Gastroesophageal sphincter (tissue), 4 donors: ENCODE results near the gene CHST11. TPM values are rescaled to one million over a fixed set of nuclear protein-coding genes. Genes with fewer than 3 reads are reported as not detected.

Experiments
- ATAC-seq: fragments of 150-250 bp; one replicate; pipeline ENCODE4 v1.9.1; 2016; ENCODE audit warnings: mild to moderate bottlenecking, moderate library complexity
- H3K27ac ChIP-seq, 4 donors: fragments of 200-600 bp; sonication (generic) in 3 of 4; 1 replicate in 3 of 4; 2 replicates in 1 of 4; pipeline ENCODE4 v1.5.1; 2016 to 2019
- H3K27me3 ChIP-seq: fragments of 200-600 bp; sonication (generic); one replicate; pipeline ENCODE4 v1.5.1; 2019
- H3K36me3 ChIP-seq, 2 donors: fragments of 200-600 bp; sonication (generic); one replicate each; pipeline ENCODE4 v1.5.1; 2019; ENCODE audit warnings: control low read depth in 1 of 2
- H3K4me1 ChIP-seq, 3 donors: fragments of 200-600 bp; sonication (generic); 1 replicate in 2 of 3; 2 replicates in 1 of 3; pipeline ENCODE4 v1.5.1; 2016 to 2019; ENCODE audit warnings: control low read depth in 2 of 3
- H3K4me3 ChIP-seq, 2 donors: fragments of 200-600 bp; sonication (generic); one replicate each; pipeline ENCODE4 v1.5.1; 2019; ENCODE audit warnings: mild to moderate bottlenecking in 1 of 2, moderate library complexity in 1 of 2
- H3K9me3 ChIP-seq, 3 donors: fragments of 200-600 bp; sonication (generic); one replicate each; pipeline ENCODE4 v1.5.1; 2017 to 2019; ENCODE audit warnings: control low read depth in 2 of 3
- CTCF ChIP-seq, 4 experiments: fragments of 200-600 bp in 2 of 4; fragments of 450-650 bp in 2 of 4; sonication (generic) in 1 of 4; IDR thresholded peaks; one replicate each; pipeline ENCODE4 v1.5.1; 2017 to 2019; ENCODE audit warnings: antibody characterized with exemption in 4 of 4, mild to moderate bottlenecking in 2 of 4, moderate library complexity in 2 of 4
- EP300 ChIP-seq: sonication (generic); formaldehyde crosslinking; IDR thresholded peaks from one replicate; pipeline ENCODE4 v1.6.1; 2017; ENCODE audit warnings: antibody characterized with exemption, mild to moderate bottlenecking
- POLR2A ChIP-seq, 2 donors: fragments of 450-650 bp; IDR thresholded peaks; one replicate each; pipeline ENCODE4 v1.6.1; 2017; ENCODE audit warnings: antibody characterized with exemption in 2 of 2, mild to moderate bottlenecking in 2 of 2, moderate library complexity in 1 of 2
- POLR2AphosphoS5 ChIP-seq: sonication (generic); formaldehyde crosslinking; IDR thresholded peaks from one replicate; pipeline ENCODE4 v1.6.1; 2017; ENCODE audit warnings: antibody characterized with exemption
- WGBS, 2 donors: methylation state at CpG; one replicate each; pipeline ENCODE4 v1.1.5; 2018; ENCODE audit warnings: low coverage in 1 of 2; 5-methylcytosine and 5-hydroxymethylcytosine counted together
- total RNA-seq, 4 donors: library from RNA; depleted of rRNA; stranded (reverse); fragments of >200 nt; gene quantifications; one replicate each; pipeline ENCODE4 v1.1.0, GENCODE V29; 2016

Gene CHST11
- total RNA-seq, 4 donors from 2014 or later = 4.3 to 15.6 (median 11.0) TPM

- H3K9me3 ChIP-seq = no peaks in the 10 kb centered on the region
- no peak for ATAC-seq
Observed at GRCh38 chr12:104600790-104601739, 144.3 kb downstream of the CHST11 start.

GRCh38 chr12:104602406-104602805 is 145.7 kb downstream of the CHST11 start:
- no peak overlapping the region for H3K27ac ChIP-seq
- TF ChIP-seq CTCF (IDR thresholded peaks at IDR 0.05) (no peak), POLR2AphosphoS5 (no peak), POLR2A (IDR thresholded peaks at IDR 0.05) (no peak), EP300 (no peak)
- H3K36me3 ChIP-seq = no peaks in the 10 kb centered on the region
- WGBS, 2 donors = 95 to 100% methylated on average over 5 to 6 of the region's 6 CpGs
- H3K4me1 ChIP-seq = peaks cover 0 to 57% (median 3%) of the 10 kb centered on the region in 3 donors
- ATAC-seq = no peak
- no peaks in the 10 kb centered on the region for H3K27me3 ChIP-seq
- H3K9me3 ChIP-seq = no peaks in the 10 kb centered on the region
- no peak overlapping the region for H3K4me3 ChIP-seq

More at GRCh38 chr12:104600790-104601739, 144.3 kb downstream of the CHST11 start:
- TF ChIP-seq POLR2A (IDR thresholded peaks at IDR 0.05) (no peak), CTCF (IDR thresholded peaks at IDR 0.05) (no peak), POLR2AphosphoS5 (peak; percentile 7)
- Histone ChIP-seq H3K36me3 (no peaks in the 10 kb centered on the region), H3K27ac (peak overlapping the region in 1 of 4 donors; percentile 25), H3K4me1 (peaks cover 0 to 69% (median 3%) of the 10 kb centered on the region in 3 donors), H3K4me3 (no peak overlapping the region), H3K27me3 (no peaks in the 10 kb centered on the region)
- WGBS, 2 donors = 85% methylated on average over 4 to 5 of the region's 6 CpGs

- H3K4me3 ChIP-seq = no peak overlapping the region
- no peak overlapping the region for H3K27ac ChIP-seq
- H3K9me3 ChIP-seq = no peaks in the 10 kb centered on the region
- 80% methylated on average over 2 of the region's 2 CpGs; no CpG with 5 or more reads in 1 of the 2 donors for WGBS, 2 donors
- ATAC-seq = no peak
- H3K27me3 ChIP-seq = no peaks in the 10 kb centered on the region
- peaks cover 0 to 56% (median 3%) of the 10 kb centered on the region in 3 donors for H3K4me1 ChIP-seq
- no peaks in the 10 kb centered on the region for H3K36me3 ChIP-seq
- TF ChIP-seq POLR2AphosphoS5 (no peak), POLR2A (IDR thresholded peaks at IDR 0.05) (no peak), EP300 (no peak), CTCF (IDR thresholded peaks at IDR 0.05) (no peak)
Observed at GRCh38 chr12:104602896-104603295, 146.1 kb downstream of the CHST11 start.

- TF ChIP-seq POLR2A (IDR thresholded peaks at IDR 0.05) (no peak), POLR2AphosphoS5 (no peak), EP300 (no peak), CTCF (IDR thresholded peaks at IDR 0.05) (no peak)
- Histone ChIP-seq H3K36me3 (no peaks in the 10 kb centered on the region), H3K9me3 (no peaks in the 10 kb centered on the region), H3K27me3 (no peaks in the 10 kb centered on the region), H3K4me1 (peaks cover 0 to 56% (median 3%) of the 10 kb centered on the region in 3 donors), H3K4me3 (no peak overlapping the region), H3K27ac (peak overlapping the region in 3 of 4 donors; percentile 55 to 65 (median 63))
- no peak for ATAC-seq
- 80 to 100% methylated on average over 1 of the region's 1 CpG for WGBS, 2 donors
Observed at GRCh38 chr12:104603545-104603973, 146.8 kb downstream of the CHST11 start.
